Activated CD8-positive, alpha-beta memory T cell treated with anti-CD3 and anti-CD28 coated beads for 48 hours (primary cell): ENCODE data around the gene PRRG4.
"Not testable (repeated sequence)": the region's sequence is repeated elsewhere in the genome, so short reads cannot be mapped to it uniquely, and the experiment has no call there.

ENCODE experiments used
- DNase-seq, 3 experiments: peaks; one replicate each; pipeline ENCODE4 v3.0.0-alpha.2; 2020; ENCODE audit warnings: low read depth in 2 of 3, low spot score in 2 of 3

The PRRG4 gene

GRCh38 chr11:32829680-32830412 is at the start of gene PRRG4:
Gene PRRG4 (plus strand): TSS chr11:32829927. CDS start chr11:32830530, 603 bp downstream.
- peak; percentile 3 to 20 (median 9) for DNase-seq

GRCh38 chr11:32780839-32781238 is 48.9 kb upstream of the PRRG4 start:
- DNase-seq = not testable (repeated sequence)

GRCh38 chr11:32781721-32782120 is 48.0 kb upstream of the PRRG4 start:
- DNase-seq = no peak

GRCh38 chr11:32785262-32785661 is 44.5 kb upstream of the PRRG4 start:
- DNase-seq = no peak

GRCh38 chr11:32786811-32787210 is 42.9 kb upstream of the PRRG4 start:
- no peak for DNase-seq

GRCh38 chr11:32790916-32791315 is 38.8 kb upstream of the PRRG4 start:
- no peak for DNase-seq

GRCh38 chr11:32792111-32792947 is 37.4 kb upstream of the PRRG4 start:
- DNase-seq = no peak

GRCh38 chr11:32792948-32793475 is 36.7 kb upstream of the PRRG4 start:
- DNase-seq = peak; percentile 8 to 39 (median 25)

GRCh38 chr11:32794439-32794838 is 35.3 kb upstream of the PRRG4 start, which contains the start of gene CCDC73:
Gene CCDC73 (minus strand): TSS chr11:32794662. CDS start chr11:32760243, 34,419 bp downstream.
- no peak for DNase-seq

GRCh38 chr11:32796425-32796824 is 33.3 kb upstream of the PRRG4 start:
- no peak for DNase-seq

- DNase-seq = peak; percentile 8 to 33 (median 15)
These were observed 20.4 kb upstream of the PRRG4 start for GRCh38 chr11:32809313-32809712.

GRCh38 chr11:32817181-32817851 is 12.4 kb upstream of the PRRG4 start:
- no peak for DNase-seq

GRCh38 chr11:32817852-32818183 is 11.9 kb upstream of the PRRG4 start:
- DNase-seq = no peak

- DNase-seq = no peak
These were observed 10.5 kb upstream of the PRRG4 start for GRCh38 chr11:32819187-32819586.

GRCh38 chr11:32820497-32820896 is 9.2 kb upstream of the PRRG4 start:
- no peak for DNase-seq

- DNase-seq = no peak
These were observed 8.2 kb upstream of the PRRG4 start for GRCh38 chr11:32821517-32821916.

GRCh38 chr11:32821917-32822560 is 7.7 kb upstream of the PRRG4 start:
- no peak for DNase-seq

- DNase-seq = not testable (repeated sequence)
These were observed 6.1 kb upstream of the PRRG4 start for GRCh38 chr11:32823617-32824016.

GRCh38 chr11:32826113-32826512 is 3.6 kb upstream of the PRRG4 start:
- DNase-seq = no peak

- no peak for DNase-seq
These were observed 2.5 kb upstream of the PRRG4 start for GRCh38 chr11:32827276-32827675.

GRCh38 chr11:32829157-32829679 is 509 bp upstream of the PRRG4 start:
- peak in 1 of 3 experiments; percentile 27 for DNase-seq
